Measurements from ENCODE around the gene CATSPER4.

DNA sequence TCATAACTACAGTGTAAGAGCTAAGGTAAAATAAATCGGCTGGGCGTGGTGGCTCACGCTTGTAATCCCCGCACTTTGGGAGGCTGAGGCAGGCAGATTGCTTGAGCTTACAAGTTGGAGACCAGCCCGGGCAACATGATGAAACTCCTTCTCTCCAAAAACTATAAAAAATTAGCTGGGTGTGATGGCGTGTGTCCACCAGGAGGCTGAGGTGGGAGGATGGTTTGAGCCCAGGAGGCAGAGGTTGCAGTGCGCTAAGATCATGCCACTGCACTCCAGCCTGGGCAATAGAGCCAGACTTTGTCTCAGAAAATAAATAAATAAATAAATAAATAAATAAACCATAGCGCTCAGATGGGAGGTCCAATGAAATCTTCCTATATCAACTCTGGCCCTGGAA, 48.2 kb upstream of the CATSPER4 start:
- TF ChIP-seq CTCF (IDR thresholded peaks at IDR 0.05) (no peak), POLR2AphosphoS5 (IDR thresholded peaks at IDR 0.05; ENCODE audit: insufficient read depth in 1 of 2, low read depth in 1 of 2) (no peak)

Data from vagina (tissue), 2 donors.